HUES64 (cell line): Measurements from ENCODE around the gene MYOCOS.

Experiments
- H3K27ac ChIP-seq: 2 replicates; pipeline ENCODE4 v1.7.0; 2013; ENCODE audit warnings: low read depth, low read length, inconsistent platforms
- H3K27me3 ChIP-seq: 2 replicates; pipeline ENCODE4 v1.6.1; 2013; ENCODE audit warnings: mild to moderate bottlenecking, low read length; ENCODE audit not compliant: insufficient read depth
- H3K36me3 ChIP-seq: 2 replicates; pipeline ENCODE4 v1.6.1; 2013; ENCODE audit warnings: mild to moderate bottlenecking, low read length; ENCODE audit not compliant: insufficient read depth
- H3K4me1 ChIP-seq: 2 replicates; pipeline ENCODE4 v1.6.1; 2013; ENCODE audit warnings: mild to moderate bottlenecking, low read length, moderate library complexity; ENCODE audit not compliant: insufficient read depth
- H3K4me3 ChIP-seq: 2 replicates; pipeline ENCODE4 v1.5.1; 2013; ENCODE audit warnings: mild to moderate bottlenecking, low read length, moderate library complexity
- H3K9ac ChIP-seq: 2 replicates; pipeline ENCODE4 v1.6.1; 2013; ENCODE audit warnings: mild to moderate bottlenecking, low read depth, low read length
- H3K9me3 ChIP-seq: 2 replicates; pipeline ENCODE4 v1.6.1; 2013; ENCODE audit warnings: low read depth, low read length; ENCODE audit not compliant: insufficient read depth
- WGBS: fragments of 150-250, 120-280 bp; methylation state at CpG from one replicate; pipeline ENCODE4 v1.1.7; 2013; ENCODE audit warnings: missing lambda C conversion rate; 5-methylcytosine and 5-hydroxymethylcytosine counted together

Gene MYOCOS

DNA sequence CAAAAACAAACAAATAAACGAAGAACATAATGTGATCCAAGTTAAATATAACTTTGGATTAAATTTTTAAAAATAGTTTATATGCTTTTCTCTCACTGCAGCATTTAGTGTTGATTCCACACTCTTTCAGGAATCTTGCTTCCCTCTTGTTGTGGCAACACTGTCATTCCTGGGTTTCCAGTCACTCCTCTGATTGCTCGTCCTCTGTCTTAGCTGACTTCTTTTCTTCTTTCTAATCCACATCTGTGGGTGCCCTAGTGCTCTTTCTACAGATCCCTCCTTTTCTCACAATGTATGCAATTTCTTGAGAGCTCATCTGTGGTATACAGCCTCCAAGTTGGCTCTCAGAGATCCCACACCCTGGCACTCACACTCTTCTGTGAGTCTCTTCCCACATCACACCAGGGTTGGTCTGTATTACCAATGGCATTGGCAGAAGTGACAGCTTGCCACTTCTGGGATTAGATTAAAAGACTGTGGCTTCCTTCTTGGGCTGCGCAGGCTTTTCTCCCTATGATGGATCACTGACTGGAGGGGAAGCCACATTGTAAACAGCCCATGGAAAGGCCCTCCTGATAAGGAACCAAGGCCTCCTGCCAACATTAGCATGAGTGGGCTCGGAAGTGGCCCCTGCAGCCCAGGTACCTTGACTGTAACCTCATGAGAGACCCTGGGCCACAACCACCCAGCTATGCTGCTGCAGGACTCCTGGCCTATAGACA, 42.0 kb downstream of the MYOCOS start:
- no peak overlapping the region for H3K27ac ChIP-seq
- H3K4me1 ChIP-seq: no peaks in the 10 kb centered on the region; the same call in 1 of the 2 replicates
- 80% methylated on average over 3 of the region's 4 CpGs for WGBS
- H3K4me3 ChIP-seq: no peak overlapping the region
- H3K27me3 ChIP-seq: no peaks in the 10 kb centered on the region
- H3K36me3 ChIP-seq: no peaks in the 10 kb centered on the region
- no peak overlapping the region for H3K9ac ChIP-seq
- no peaks in the 10 kb centered on the region for H3K9me3 ChIP-seq

DNA sequence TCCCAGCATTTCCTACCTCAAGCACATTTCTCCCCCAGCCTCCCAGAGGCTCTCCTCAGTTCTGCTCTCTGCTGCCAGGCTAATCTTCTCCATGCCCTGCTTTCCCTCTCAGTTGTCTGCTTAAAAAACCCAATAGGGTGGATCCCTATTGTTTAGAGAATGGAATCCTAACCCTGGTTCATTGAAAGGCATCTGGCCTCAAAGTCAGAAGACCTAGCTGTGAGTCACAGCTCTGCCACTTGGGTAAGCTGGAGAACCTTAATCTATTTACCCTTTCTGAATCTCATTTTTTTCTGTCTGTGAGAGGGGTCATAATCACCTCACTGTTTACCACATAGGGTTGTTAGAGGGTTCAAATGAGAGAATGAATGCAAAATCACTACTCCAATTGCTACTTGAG, 42.9 kb downstream of the MYOCOS start:
- H3K9ac ChIP-seq: no peak overlapping the region
- H3K4me3 ChIP-seq: no peak overlapping the region
- no peaks in the 10 kb centered on the region; the same call in 1 of the 2 replicates for H3K4me1 ChIP-seq
- H3K27me3 ChIP-seq: no peaks in the 10 kb centered on the region
- H3K9me3 ChIP-seq: no peaks in the 10 kb centered on the region
- H3K27ac ChIP-seq: no peak overlapping the region
- H3K36me3 ChIP-seq: no peaks in the 10 kb centered on the region

DNA sequence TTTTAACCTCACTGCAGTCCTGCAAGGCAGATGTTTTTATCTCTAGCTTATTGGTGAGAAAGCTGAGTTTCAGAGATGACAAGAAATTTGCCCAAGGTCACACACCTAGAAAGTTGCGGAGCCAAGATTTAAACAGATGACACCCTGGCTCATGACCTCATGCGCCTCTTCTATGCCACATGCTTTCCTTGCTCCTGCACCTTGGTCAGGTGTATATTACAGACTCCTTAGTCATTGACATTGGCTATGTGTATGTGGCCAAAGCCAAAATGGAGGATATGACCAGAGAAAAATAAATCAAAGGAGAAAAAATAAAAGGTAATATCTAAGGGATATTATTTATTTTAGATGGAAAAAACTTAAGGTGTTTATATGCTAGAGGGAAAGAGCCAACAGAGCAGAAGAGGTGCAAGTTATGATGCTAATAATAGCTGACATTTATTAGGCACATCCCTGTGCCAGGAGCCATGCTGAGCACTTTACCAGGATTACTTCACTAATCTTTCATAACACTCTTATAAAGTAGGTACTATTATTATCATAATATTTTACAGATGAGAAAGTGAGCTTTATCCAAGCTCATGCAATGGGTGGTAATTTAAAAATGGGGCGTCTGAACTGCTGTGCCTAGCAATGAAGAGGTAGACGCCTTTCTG, 44.2 kb downstream of the MYOCOS start:
- Histone ChIP-seq H3K27ac (no peak overlapping the region), H3K27me3 (no peaks in the 10 kb centered on the region), H3K9me3 (no peaks in the 10 kb centered on the region), H3K4me1 (no peaks in the 10 kb centered on the region; the same call in 1 of the 2 replicates), H3K9ac (no peak overlapping the region), H3K36me3 (no peaks in the 10 kb centered on the region), H3K4me3 (no peak overlapping the region)
- WGBS: 99% methylated on average over 4 of the region's 4 CpGs

- no peak overlapping the region for H3K4me3 ChIP-seq
- H3K9ac ChIP-seq: no peak overlapping the region
- H3K36me3 ChIP-seq: no peaks in the 10 kb centered on the region
- 87% methylated on average over 5 of the region's 5 CpGs for WGBS
- no peak overlapping the region for H3K27ac ChIP-seq
- H3K27me3 ChIP-seq: no peaks in the 10 kb centered on the region
- no peaks in the 10 kb centered on the region for H3K9me3 ChIP-seq
- H3K4me1 ChIP-seq: no peaks in the 10 kb centered on the region; the same call in 1 of the 2 replicates
Measured at GRCh38 chr1:171668372-171668771, 46.3 kb downstream of the MYOCOS start.

- no peaks in the 10 kb centered on the region for H3K27me3 ChIP-seq
- no peak overlapping the region for H3K9ac ChIP-seq
- no peaks in the 10 kb centered on the region for H3K36me3 ChIP-seq
- WGBS: 98% methylated on average over 28 of the region's 28 CpGs
- no peaks in the 10 kb centered on the region for H3K9me3 ChIP-seq
- H3K4me1 ChIP-seq: no peaks in the 10 kb centered on the region
- H3K27ac ChIP-seq: no peak overlapping the region
- H3K4me3 ChIP-seq: no peak overlapping the region
Measured at GRCh38 chr1:171670739-171671138, 48.7 kb downstream of the MYOCOS start.

GRCh38 chr1:171674431-171675405, 52.7 kb downstream of the MYOCOS start:
- Histone ChIP-seq H3K9me3 (no peaks in the 10 kb centered on the region), H3K9ac (no peak overlapping the region), H3K4me3 (no peak overlapping the region), H3K4me1 (no peaks in the 10 kb centered on the region), H3K27ac (no peak overlapping the region), H3K36me3 (no peaks in the 10 kb centered on the region), H3K27me3 (no peaks in the 10 kb centered on the region)
- WGBS: 97% methylated on average over 2 of the region's 3 CpGs
